H9 (cell line): ENCODE data around the gene HMG20B. TPM values are rescaled to one million over a fixed set of nuclear protein-coding genes. Genes with fewer than 3 reads are reported as not detected.

Source experiments
- DNase-seq: peaks from one replicate; pipeline ENCODE4 v3.0.0-alpha.2; 2017
- H2AFZ ChIP-seq: one replicate; pipeline ENCODE4 v1.6.1; 2013; ENCODE audit warnings: mild to moderate bottlenecking, low read length, control low read depth, moderate library complexity
- H2AK5ac ChIP-seq: 2 replicates; pipeline ENCODE4 v1.6.1; 2013; ENCODE audit warnings: low read length, control low read depth, mixed read lengths; ENCODE audit not compliant: insufficient read length
- H2BK120ac ChIP-seq: one replicate; pipeline ENCODE4 v1.6.1; 2013; ENCODE audit warnings: low read depth, mild to moderate bottlenecking, low read length, control low read depth, inconsistent platforms; ENCODE audit not compliant: poor library complexity, severe bottlenecking
- H2BK12ac ChIP-seq: 2 replicates; pipeline ENCODE4 v1.6.1; 2013; ENCODE audit warnings: low read length, control low read depth, mixed read lengths, low read depth; ENCODE audit not compliant: insufficient read length
- H2BK15ac ChIP-seq: 2 replicates; pipeline ENCODE4 v1.6.1; 2013; ENCODE audit warnings: low read depth, low read length, control low read depth
- H2BK20ac ChIP-seq: one replicate; pipeline ENCODE4 v1.6.1; 2013; ENCODE audit warnings: low read depth, mild to moderate bottlenecking, low read length, control low read depth, inconsistent platforms; ENCODE audit not compliant: poor library complexity, severe bottlenecking
- H2BK5ac ChIP-seq: 2 replicates; pipeline ENCODE4 v1.6.1; 2013; ENCODE audit warnings: low read length, control low read depth, mixed read lengths; ENCODE audit not compliant: insufficient read length
- H3K14ac ChIP-seq: 2 replicates; pipeline ENCODE4 v1.6.1; 2013; ENCODE audit warnings: low read length, control low read depth; ENCODE audit not compliant: insufficient read depth
- H3K18ac ChIP-seq: 2 replicates; pipeline ENCODE4 v1.6.1; 2013; ENCODE audit warnings: low read depth, mild to moderate bottlenecking, mixed read lengths, low read length, control low read depth; ENCODE audit not compliant: insufficient read length
- H3K23ac ChIP-seq: 2 replicates; pipeline ENCODE4 v1.6.1; 2013; ENCODE audit warnings: low read length, control low read depth, mixed read lengths, low read depth; ENCODE audit not compliant: insufficient read length
- H3K23me2 ChIP-seq: 2 replicates; pipeline ENCODE4 v1.6.1; 2013; ENCODE audit warnings: low read depth, mild to moderate bottlenecking, mixed read lengths, low read length, control low read depth; ENCODE audit not compliant: insufficient read length, poor library complexity, severe bottlenecking
- H3K27ac ChIP-seq: 2 replicates; pipeline ENCODE4 v1.5.1; 2013; ENCODE audit warnings: low read length, control low read depth, mixed read lengths, low read depth; ENCODE audit not compliant: insufficient read length
- H3K27me3 ChIP-seq: 2 replicates; pipeline ENCODE4 v1.6.1; 2013; ENCODE audit warnings: low read length, control low read depth, inconsistent platforms; ENCODE audit not compliant: insufficient read depth
- H3K4ac ChIP-seq: 2 replicates; pipeline ENCODE4 v1.6.1; 2013; ENCODE audit warnings: low read depth, mild to moderate bottlenecking, control low read depth, inconsistent platforms, low read length, moderate library complexity
- H3K4me1 ChIP-seq: 2 replicates; pipeline ENCODE4 v1.6.1; 2013; ENCODE audit warnings: low read length, control low read depth, inconsistent platforms; ENCODE audit not compliant: insufficient read depth
- H3K4me2 ChIP-seq: 2 replicates; pipeline ENCODE4 v1.6.1; 2013; ENCODE audit warnings: low read length, control low read depth, mixed read lengths; ENCODE audit not compliant: insufficient read length, insufficient read depth
- H3K56ac ChIP-seq: 2 replicates; pipeline ENCODE4 v1.6.1; 2013; ENCODE audit warnings: low read depth, mild to moderate bottlenecking, mixed read lengths, low read length, control low read depth; ENCODE audit not compliant: insufficient read length
- H3K79me1 ChIP-seq: 2 replicates; pipeline ENCODE4 v1.6.1; 2013; ENCODE audit warnings: low read depth, mild to moderate bottlenecking, moderate library complexity, low read length, control low read depth, inconsistent platforms; ENCODE audit not compliant: insufficient read depth, poor library complexity, severe bottlenecking
- H3K79me2 ChIP-seq: 2 replicates; pipeline ENCODE4 v1.6.1; 2013; ENCODE audit warnings: low read length, control low read depth, inconsistent platforms; ENCODE audit not compliant: insufficient read depth
- H3K9ac ChIP-seq: 2 replicates; pipeline ENCODE4 v1.6.1; 2013; ENCODE audit warnings: low read length, control low read depth, mixed read lengths; ENCODE audit not compliant: insufficient read length; ENCODE audit errors: extremely low read depth
- H3K9me3 ChIP-seq: one replicate; pipeline ENCODE4 v1.6.1; 2013; ENCODE audit warnings: low read depth, low read length, inconsistent platforms; ENCODE audit not compliant: control insufficient read depth
- H3T11ph ChIP-seq: one replicate; pipeline ENCODE4 v1.6.1; 2013; ENCODE audit warnings: mild to moderate bottlenecking, low read length, control low read depth, inconsistent platforms
- H4K20me1 ChIP-seq: one replicate; pipeline ENCODE4 v1.6.1; 2013; ENCODE audit not compliant: control insufficient read depth, insufficient read length, insufficient read depth
- H4K5ac ChIP-seq: 2 replicates; pipeline ENCODE4 v1.6.1; 2013; ENCODE audit warnings: low read depth, mild to moderate bottlenecking, mixed read lengths, low read length, control low read depth; ENCODE audit not compliant: insufficient read length
- H4K8ac ChIP-seq: replicated peaks from 2 replicates; pipeline ENCODE4 v1.6.1; 2013; ENCODE audit warnings: low read length, control low read depth, mixed read lengths, low read depth; ENCODE audit not compliant: insufficient read length
- H4K91ac ChIP-seq: 2 replicates; pipeline ENCODE4 v1.6.1; 2013; ENCODE audit warnings: low read depth, mild to moderate bottlenecking, moderate library complexity, mixed read lengths, low read length, control low read depth; ENCODE audit not compliant: insufficient read length
- H3K27ac Mint-ChIP-seq, 3 experiments: 2 replicates in 2 of 3; 3 replicates in 1 of 3; pipeline ENCODE4 v1.8.0; 2020 to 2021; ENCODE audit warnings: mixed read lengths in 3 of 3, mild to moderate bottlenecking in 1 of 3, moderate library complexity in 1 of 3
- H3K27me3 Mint-ChIP-seq: 2 replicates; pipeline ENCODE4 v1.8.0; 2021; ENCODE audit warnings: low read depth, mild to moderate bottlenecking, moderate library complexity, mixed read lengths
- H3K36me3 Mint-ChIP-seq, 3 experiments: 2 replicates in 2 of 3; 3 replicates in 1 of 3; pipeline ENCODE4 v1.8.0; 2020 to 2021; ENCODE audit warnings: low read depth in 3 of 3, mixed read lengths in 3 of 3; ENCODE audit not compliant: insufficient read depth in 1 of 3
- H3K4me1 Mint-ChIP-seq, 2 experiments: 2 replicates each; pipeline ENCODE4 v1.8.0; 2020; ENCODE audit warnings: mixed read lengths in 2 of 2
- H3K4me3 Mint-ChIP-seq, 2 experiments: 2 replicates in 1 of 2; 3 replicates in 1 of 2; pipeline ENCODE4 v1.8.0; 2020 to 2021; ENCODE audit warnings: mild to moderate bottlenecking in 2 of 2, mixed read lengths in 2 of 2, moderate library complexity in 1 of 2
- H3K9me3 Mint-ChIP-seq, 2 experiments: 2 replicates in 1 of 2; 3 replicates in 1 of 2; pipeline ENCODE4 v1.8.0; 2020; ENCODE audit warnings: mild to moderate bottlenecking in 2 of 2, mixed read lengths in 2 of 2, moderate library complexity in 1 of 2
- CTCF ChIP-seq: fragments of 200-600 bp; sonication (generic); conservative IDR thresholded peaks from 3 replicates; pipeline ENCODE4 v1.8.0; 2021; ENCODE audit warnings: antibody characterized with exemption, mild to moderate bottlenecking
- WGBS: extraction: QIAGEN DNeasy Blood & Tissue Kit; methylation state at CpG from one replicate; pipeline ENCODE4 v1.1.7; 2013; ENCODE audit warnings: missing lambda C conversion rate, low lambda C conversion rate, mixed read lengths; ENCODE audit not compliant: insufficient read length; ENCODE audit errors: extremely low coverage; 5-methylcytosine and 5-hydroxymethylcytosine counted together
- total RNA-seq: library from RNA; stranded (reverse); gene quantifications from 2 replicates; pipeline ENCODE4 v1.2.1, GENCODE V29; 2021

The HMG20B gene
- total RNA-seq, 1 experiment from 2014 or later = 58.1 TPM

- H2AK5ac ChIP-seq = no peak overlapping the region
- H3T11ph ChIP-seq = no peak overlapping the region
- no peak overlapping the region for H3K4me2 ChIP-seq
- Mint-ChIP-seq H3K4me1 (no peaks in the 10 kb centered on the region), H3K36me3 (peaks cover 12 to 36% (median 33%) of the 10 kb centered on the region in 3 experiments; a peak in 6 of 7 replicates), H3K27me3 (no peaks in the 10 kb centered on the region), H3K4me3 (no peak overlapping the region), H3K27ac (no peak overlapping the region), H3K9me3 (no peaks in the 10 kb centered on the region)
- WGBS = no CpG with 5 or more reads among the region's 28 CpGs
- no peaks in the 10 kb centered on the region for H4K20me1 ChIP-seq
- H2BK12ac ChIP-seq = no peak overlapping the region
- no peak overlapping the region for H2BK5ac ChIP-seq
- no peak overlapping the region for H2AFZ ChIP-seq
- no peak overlapping the region for H3K4ac ChIP-seq
- H3K4me1 ChIP-seq = no peaks in the 10 kb centered on the region
- no peak overlapping the region for H3K9ac ChIP-seq
- no peak overlapping the region for H3K27ac ChIP-seq
- no peaks in the 10 kb centered on the region for H3K79me1 ChIP-seq
- H2BK15ac ChIP-seq = no peak overlapping the region
- H3K23me2 ChIP-seq = no peaks in the 10 kb centered on the region
- no peak overlapping the region for H3K23ac ChIP-seq
- no peak overlapping the region for H4K91ac ChIP-seq
- no peaks in the 10 kb centered on the region for H3K9me3 ChIP-seq
- no peak overlapping the region for H3K18ac ChIP-seq
- H3K14ac ChIP-seq = no peak overlapping the region
- no peak overlapping the region for H2BK20ac ChIP-seq
- no peak overlapping the region for H4K8ac ChIP-seq
- H3K56ac ChIP-seq = no peak overlapping the region
- no peaks in the 10 kb centered on the region for H3K79me2 ChIP-seq
- H2BK120ac ChIP-seq = no peak overlapping the region
- TF ChIP-seq CTCF = peak; percentile 53
- H4K5ac ChIP-seq = no peak overlapping the region
- DNase-seq = no peak
- H3K27me3 ChIP-seq = no peaks in the 10 kb centered on the region
Observed at GRCh38 chr19:3526507-3527237, 46.1 kb upstream of the HMG20B start.
